ENCODE results near the gene HNRNPU.
A peak's percentile ranks its signal among the peaks of the same experiment; 100 is the strongest.

HNRNPU gene

GRCh38 chr1:244864253-244865027, at the start of gene HNRNPU:
HNRNPU (minus strand) TSS chr1:244864543; CDS start chr1:244864307, 236 bp downstream.
- DNase-seq (ENCODE audit: low spot score), result peak; percentile 98

- DNase-seq (ENCODE audit: low spot score), result no peak
These were observed 49.5 kb upstream of the HNRNPU start for GRCh38 chr1:244913806-244914205.

GRCh38 chr1:244904119-244904518, 39.8 kb upstream of the HNRNPU start:
- no peak for DNase-seq (ENCODE audit: low spot score)

- DNase-seq (ENCODE audit: low spot score), result no peak
These were observed 37.2 kb upstream of the HNRNPU start for GRCh38 chr1:244901400-244902015.

GRCh38 chr1:244897476-244898254, 33.3 kb upstream of the HNRNPU start:
- DNase-seq (ENCODE audit: low spot score), result no peak

GRCh38 chr1:244896550-244896949, 32.2 kb upstream of the HNRNPU start:
- DNase-seq (ENCODE audit: low spot score), result no peak

- no peak for DNase-seq (ENCODE audit: low spot score)
These were observed 29.5 kb upstream of the HNRNPU start for GRCh38 chr1:244893836-244894235.

- DNase-seq (ENCODE audit: low spot score), result no peak
These were observed 22.9 kb upstream of the HNRNPU start for GRCh38 chr1:244887281-244887680.

GRCh38 chr1:244881552-244882280, 17.4 kb upstream of the HNRNPU start:
- DNase-seq (ENCODE audit: low spot score), result no peak

GRCh38 chr1:244878681-244879080, 14.3 kb upstream of the HNRNPU start:
- no peak for DNase-seq (ENCODE audit: low spot score)

GRCh38 chr1:244876228-244876910, 12.0 kb upstream of the HNRNPU start:
- no peak for DNase-seq (ENCODE audit: low spot score)

- DNase-seq (ENCODE audit: low spot score), result no peak
These were observed 10.7 kb upstream of the HNRNPU start for GRCh38 chr1:244874974-244875579.

GRCh38 chr1:244869950-244870349, 5.6 kb upstream of the HNRNPU start:
- DNase-seq (ENCODE audit: low spot score), result no peak

- no peak for DNase-seq (ENCODE audit: low spot score)
These were observed 5.1 kb upstream of the HNRNPU start for GRCh38 chr1:244869364-244869827.

GRCh38 chr1:244868484-244869363, 4.4 kb upstream of the HNRNPU start:
- DNase-seq (ENCODE audit: low spot score), result no peak

- DNase-seq (ENCODE audit: low spot score), result no peak
These were observed 2.0 kb upstream of the HNRNPU start for GRCh38 chr1:244866355-244866754.

GRCh38 chr1:244865820-244866219, 1.5 kb upstream of the HNRNPU start:
- no peak for DNase-seq (ENCODE audit: low spot score)

GRCh38 chr1:244865028-244865371, 657 bp upstream of the HNRNPU start:
- no peak for DNase-seq (ENCODE audit: low spot score)

- DNase-seq (ENCODE audit: low spot score), result peak; percentile 9
These were observed 671 bp downstream of the HNRNPU start for GRCh38 chr1:244863491-244864252.
